ENCODE results near the gene SEPTIN8.
"Not testable (repeated sequence)": the region's sequence is repeated elsewhere in the genome, so short reads cannot be mapped to it uniquely, and the experiment has no call there.

DNA sequence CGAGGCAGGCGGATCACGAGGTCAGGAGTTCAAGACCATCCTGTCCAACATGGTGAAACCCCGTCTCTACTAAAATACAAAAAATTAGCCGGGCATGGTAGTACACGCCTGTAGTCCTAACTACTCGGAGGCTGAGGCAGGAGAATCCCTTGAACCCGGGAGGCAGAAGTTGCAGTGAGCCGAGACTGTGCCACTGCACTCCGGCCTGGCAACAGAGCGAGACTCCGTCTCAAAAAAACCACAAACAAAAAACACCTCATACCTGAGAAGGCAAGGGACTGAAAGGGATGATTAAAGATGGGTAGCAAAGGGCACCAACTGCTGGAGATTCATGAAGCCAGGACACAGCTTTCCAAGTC, 29.7 kb upstream of the SEPTIN8 start:
- TF ChIP-seq, protein P1, sequence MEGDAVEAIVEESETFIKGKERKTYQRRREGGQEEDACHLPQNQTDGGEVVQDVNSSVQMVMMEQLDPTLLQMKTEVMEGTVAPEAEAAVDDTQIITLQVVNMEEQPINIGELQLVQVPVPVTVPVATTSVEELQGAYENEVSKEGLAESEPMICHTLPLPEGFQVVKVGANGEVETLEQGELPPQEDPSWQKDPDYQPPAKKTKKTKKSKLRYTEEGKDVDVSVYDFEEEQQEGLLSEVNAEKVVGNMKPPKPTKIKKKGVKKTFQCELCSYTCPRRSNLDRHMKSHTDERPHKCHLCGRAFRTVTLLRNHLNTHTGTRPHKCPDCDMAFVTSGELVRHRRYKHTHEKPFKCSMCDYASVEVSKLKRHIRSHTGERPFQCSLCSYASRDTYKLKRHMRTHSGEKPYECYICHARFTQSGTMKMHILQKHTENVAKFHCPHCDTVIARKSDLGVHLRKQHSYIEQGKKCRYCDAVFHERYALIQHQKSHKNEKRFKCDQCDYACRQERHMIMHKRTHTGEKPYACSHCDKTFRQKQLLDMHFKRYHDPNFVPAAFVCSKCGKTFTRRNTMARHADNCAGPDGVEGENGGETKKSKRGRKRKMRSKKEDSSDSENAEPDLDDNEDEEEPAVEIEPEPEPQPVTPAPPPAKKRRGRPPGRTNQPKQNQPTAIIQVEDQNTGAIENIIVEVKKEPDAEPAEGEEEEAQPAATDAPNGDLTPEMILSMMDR (IDR thresholded peaks at IDR 0.05) = not testable (repeated sequence)
- TF ChIP-seq POLR2A (IDR thresholded peaks at IDR 0.05) = not testable (repeated sequence)

All from Peyer's patch (tissue), 4 donors.